ENCODE data around the gene ACBD6. TPM values are rescaled to one million over a fixed set of nuclear protein-coding genes. Genes with fewer than 3 reads are reported as not detected.
A peak's percentile ranks its signal among the peaks of the same experiment; 100 is the strongest.

ACBD6 gene
- total RNA-seq, 6 experiments from 2014 or later: 21.1 to 29.5 (median 27.0) TPM

DNA sequence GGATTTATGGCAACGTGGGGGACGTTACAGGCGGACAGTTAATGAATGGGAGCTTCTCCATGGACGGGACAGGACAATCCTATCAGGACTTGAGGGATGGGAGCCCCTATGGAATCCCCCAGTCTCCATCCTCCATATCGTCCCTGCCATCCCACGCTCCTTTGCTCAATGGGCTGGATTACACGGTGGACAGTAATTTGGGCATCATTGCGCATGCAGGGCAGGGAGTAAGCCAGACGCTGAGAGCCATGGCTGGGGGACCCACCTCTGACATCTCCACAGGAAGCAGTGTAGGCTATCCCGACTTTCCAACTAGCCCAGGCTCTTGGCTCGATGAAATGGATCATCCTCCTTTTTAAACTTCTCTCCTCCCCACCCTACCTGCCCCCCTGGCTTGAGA lies 228.2 kb downstream of the ACBD6 start:
- TF ChIP-seq, protein P1, sequence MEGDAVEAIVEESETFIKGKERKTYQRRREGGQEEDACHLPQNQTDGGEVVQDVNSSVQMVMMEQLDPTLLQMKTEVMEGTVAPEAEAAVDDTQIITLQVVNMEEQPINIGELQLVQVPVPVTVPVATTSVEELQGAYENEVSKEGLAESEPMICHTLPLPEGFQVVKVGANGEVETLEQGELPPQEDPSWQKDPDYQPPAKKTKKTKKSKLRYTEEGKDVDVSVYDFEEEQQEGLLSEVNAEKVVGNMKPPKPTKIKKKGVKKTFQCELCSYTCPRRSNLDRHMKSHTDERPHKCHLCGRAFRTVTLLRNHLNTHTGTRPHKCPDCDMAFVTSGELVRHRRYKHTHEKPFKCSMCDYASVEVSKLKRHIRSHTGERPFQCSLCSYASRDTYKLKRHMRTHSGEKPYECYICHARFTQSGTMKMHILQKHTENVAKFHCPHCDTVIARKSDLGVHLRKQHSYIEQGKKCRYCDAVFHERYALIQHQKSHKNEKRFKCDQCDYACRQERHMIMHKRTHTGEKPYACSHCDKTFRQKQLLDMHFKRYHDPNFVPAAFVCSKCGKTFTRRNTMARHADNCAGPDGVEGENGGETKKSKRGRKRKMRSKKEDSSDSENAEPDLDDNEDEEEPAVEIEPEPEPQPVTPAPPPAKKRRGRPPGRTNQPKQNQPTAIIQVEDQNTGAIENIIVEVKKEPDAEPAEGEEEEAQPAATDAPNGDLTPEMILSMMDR (IDR thresholded peaks at IDR 0.05): no peak
- DNase-seq: no peak
- no peaks in the 10 kb centered on the region for H3K9me3 Mint-ChIP-seq
- no peaks in the 10 kb centered on the region; the same call in 1 of the 2 replicates for H3K4me1 Mint-ChIP-seq (ENCODE audit: low read depth)
- no peaks in the 10 kb centered on the region; the same call in 1 of the 2 replicates for H3K27me3 Mint-ChIP-seq (ENCODE audit: insufficient read depth)
- no peak overlapping the region for H3K4me3 Mint-ChIP-seq
- no peak overlapping the region for H3K27ac Mint-ChIP-seq
- peaks cover 16% of the 10 kb centered on the region; the same call in 1 of the 2 replicates for H3K36me3 Mint-ChIP-seq (ENCODE audit: low read depth)

DNA sequence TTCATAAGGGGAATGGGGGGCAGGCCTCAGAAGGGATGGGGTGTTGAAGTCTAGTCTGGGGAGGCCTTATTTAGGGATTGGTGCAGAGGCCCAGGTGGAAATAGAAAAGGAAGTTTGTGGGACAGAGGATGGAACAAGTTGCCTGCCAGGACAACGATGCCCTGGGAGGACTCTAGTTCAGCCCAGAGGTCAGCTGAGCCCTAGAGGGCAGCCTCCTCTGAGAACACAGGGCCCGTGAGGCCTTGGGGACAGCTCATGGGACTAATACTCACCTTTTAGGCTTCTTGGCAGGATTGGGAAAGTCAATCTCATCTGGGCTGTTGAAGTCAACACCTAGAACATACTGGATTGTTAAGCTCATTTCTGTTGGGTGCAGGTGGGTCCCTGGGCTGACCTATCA lies 229.3 kb downstream of the ACBD6 start:
- H3K4me3 Mint-ChIP-seq: no peak overlapping the region
- no peak for DNase-seq
- TF ChIP-seq, protein P1 (IDR thresholded peaks at IDR 0.05): no peak
- H3K4me1 Mint-ChIP-seq (ENCODE audit: low read depth): no peaks in the 10 kb centered on the region; the same call in 1 of the 2 replicates
- H3K27ac Mint-ChIP-seq: no peak overlapping the region
- no peaks in the 10 kb centered on the region for H3K9me3 Mint-ChIP-seq
- H3K36me3 Mint-ChIP-seq (ENCODE audit: low read depth): peaks cover 16% of the 10 kb centered on the region; the same call in 1 of the 2 replicates
- H3K27me3 Mint-ChIP-seq (ENCODE audit: insufficient read depth): no peaks in the 10 kb centered on the region; the same call in 1 of the 2 replicates

DNA sequence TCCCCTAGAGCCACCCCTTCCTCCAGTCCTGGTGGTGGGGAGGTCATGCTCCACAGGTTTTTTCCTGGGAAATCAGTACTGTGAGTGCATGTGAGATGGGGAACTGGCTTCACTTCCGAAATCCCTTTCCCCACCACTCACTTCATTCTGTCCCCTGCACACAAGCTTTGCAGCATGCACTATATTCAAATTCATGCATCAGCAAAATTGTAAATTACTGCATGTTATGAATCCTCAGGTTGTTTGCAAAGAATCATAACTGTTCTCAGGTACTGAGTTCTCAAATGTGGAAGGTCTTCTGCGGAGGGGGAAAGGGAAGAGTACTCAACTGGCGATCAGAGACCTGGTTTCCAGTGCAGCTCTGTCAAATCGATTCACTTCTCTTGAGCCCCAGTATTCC lies 230.0 kb downstream of the ACBD6 start:
- no peak for DNase-seq
- Mint-ChIP-seq H3K27ac (no peak overlapping the region), H3K4me1 (ENCODE audit: low read depth) (no peaks in the 10 kb centered on the region; the same call in 1 of the 2 replicates), H3K27me3 (ENCODE audit: insufficient read depth) (no peaks in the 10 kb centered on the region; the same call in 1 of the 2 replicates), H3K9me3 (no peaks in the 10 kb centered on the region), H3K36me3 (ENCODE audit: low read depth) (peaks cover 12% of the 10 kb centered on the region; the same call in 1 of the 2 replicates), H3K4me3 (no peak overlapping the region)
- TF ChIP-seq, protein P1 (IDR thresholded peaks at IDR 0.05): no peak

DNA sequence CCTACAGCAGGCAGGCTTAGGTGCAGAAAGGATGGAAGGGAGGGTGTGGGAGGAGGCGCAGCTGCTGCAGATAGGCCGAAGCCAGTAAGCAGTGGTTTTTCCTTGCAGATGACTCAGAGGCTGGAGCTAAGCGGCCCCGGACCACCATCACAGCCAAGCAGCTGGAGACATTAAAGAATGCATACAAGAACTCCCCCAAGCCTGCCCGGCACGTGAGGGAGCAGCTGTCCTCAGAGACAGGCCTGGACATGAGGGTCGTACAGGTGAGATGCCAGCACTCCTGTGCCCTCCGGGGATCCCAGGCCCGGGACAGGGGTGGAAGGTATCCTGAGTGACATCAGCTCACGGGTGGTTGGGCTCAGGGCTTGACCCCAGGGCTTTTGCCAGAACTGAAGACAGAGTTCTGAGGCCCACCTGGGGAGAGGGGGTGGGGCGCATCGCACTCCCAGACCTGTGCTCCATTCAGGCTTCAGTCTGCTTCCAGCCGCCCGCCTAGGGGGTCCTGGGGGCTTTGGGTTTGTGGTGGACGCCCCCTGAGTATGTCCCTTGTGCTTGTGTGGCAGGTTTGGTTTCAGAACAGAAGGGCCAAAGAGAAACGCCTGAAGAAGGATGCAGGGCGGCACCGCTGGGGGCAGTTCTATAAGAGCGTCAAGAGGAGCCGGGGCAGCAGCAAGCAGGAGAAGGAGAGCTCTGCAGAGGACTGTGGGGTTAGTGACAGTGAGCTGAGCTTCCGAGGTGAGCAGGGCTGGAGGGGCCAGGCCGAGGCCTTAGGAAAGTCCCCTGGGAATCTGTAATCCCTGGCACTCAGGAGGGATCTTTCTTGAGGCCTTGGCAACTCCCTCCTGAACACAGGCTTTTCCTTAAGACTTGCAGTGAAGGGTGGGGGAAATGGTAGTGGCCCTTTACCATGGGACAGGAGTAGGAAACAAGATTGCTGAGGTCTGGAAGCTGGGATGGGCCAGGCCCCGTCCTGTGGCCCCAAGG lies 230.8 kb downstream of the ACBD6 start:
- Mint-ChIP-seq H3K36me3 (ENCODE audit: low read depth) (peaks cover 12% of the 10 kb centered on the region; the same call in 1 of the 2 replicates), H3K4me1 (ENCODE audit: low read depth) (no peaks in the 10 kb centered on the region; the same call in 1 of the 2 replicates), H3K9me3 (no peaks in the 10 kb centered on the region), H3K27me3 (ENCODE audit: insufficient read depth) (peaks cover 1% of the 10 kb centered on the region), H3K27ac (no peak overlapping the region), H3K4me3 (no peak overlapping the region)
- DNase-seq: peak; percentile 18
- TF ChIP-seq, protein P1 (IDR thresholded peaks at IDR 0.05): no peak

DNA sequence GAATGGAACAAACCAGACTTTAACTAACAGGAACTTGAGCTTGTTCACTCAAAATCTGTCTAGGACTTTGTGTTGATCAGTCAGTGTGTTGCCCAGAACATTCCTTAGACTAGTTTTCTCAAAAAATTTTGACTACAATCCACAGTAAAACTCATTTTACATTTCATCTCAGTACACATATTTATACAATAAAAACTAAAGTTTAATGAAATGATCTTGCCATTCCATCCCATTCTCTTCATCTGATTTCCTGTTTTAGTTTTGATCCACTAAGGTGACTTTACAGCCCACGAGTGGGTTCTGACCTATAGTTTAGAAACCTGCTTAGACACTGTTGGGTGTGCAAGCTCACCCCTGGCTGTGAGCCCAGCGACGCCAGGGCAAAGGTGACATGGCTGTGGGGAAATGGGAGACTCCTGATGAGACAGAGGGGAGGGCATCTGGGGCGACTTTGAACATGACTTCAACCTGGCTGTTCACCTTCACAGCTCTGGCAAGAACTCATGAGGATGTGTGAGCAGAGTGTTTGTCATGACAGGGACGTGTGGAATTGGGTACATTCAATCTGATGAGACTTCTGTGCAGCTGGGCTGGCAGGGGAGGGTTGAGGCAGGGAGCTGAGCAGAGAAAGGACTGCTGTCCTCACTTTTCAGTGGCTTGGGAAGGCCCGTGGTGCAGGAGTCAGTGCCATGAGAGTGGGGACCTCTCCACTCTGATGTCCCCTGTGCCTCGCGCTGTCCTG lies 231.7 kb downstream of the ACBD6 start:
- Mint-ChIP-seq H3K36me3 (ENCODE audit: low read depth) (peaks cover 12% of the 10 kb centered on the region; the same call in 1 of the 2 replicates), H3K4me3 (no peak overlapping the region), H3K27me3 (ENCODE audit: insufficient read depth) (peaks cover 4% of the 10 kb centered on the region), H3K4me1 (ENCODE audit: low read depth) (no peaks in the 10 kb centered on the region; the same call in 1 of the 2 replicates), H3K27ac (no peak overlapping the region), H3K9me3 (no peaks in the 10 kb centered on the region)
- TF ChIP-seq, protein P1 (IDR thresholded peaks at IDR 0.05): no peak; the same call in 1 of the 2 replicates
- no peak for DNase-seq
